T-cell (primary cell): Measurements from ENCODE around the gene BRD4. TPM values are rescaled to one million over a fixed set of nuclear protein-coding genes. Genes with fewer than 3 reads are reported as not detected.

ENCODE experiments used
- ATAC-seq, 4 experiments: fragments of 200-7000 bp in 3 of 4; fragments of 150-1000 bp in 1 of 4; cut with Tn5 transposase; replicated peaks in 1 of 4; 1 replicate in 3 of 4; 2 replicates in 1 of 4; pipeline ENCODE4 v1.10.0; 2021; ENCODE audit warnings: moderate library complexity in 3 of 4, mild to moderate bottlenecking in 2 of 4, moderate number of reproducible peaks in 1 of 4
- CTCF ChIA-PET, 2 donors: fragments of 300-600 bp; sonication (Branson Sonifier 250); formaldehyde crosslinking; loops; one replicate each; lab custom pipeline; 2022; ENCODE audit warnings: antibody characterized with exemption in 2 of 2; lab: Charles Lee
- POLR2A ChIA-PET, 2 donors: fragments of 300-600 bp; sonication (Branson Sonifier 250); formaldehyde crosslinking; loops; one replicate each; lab custom pipeline; 2022; ENCODE audit warnings: antibody characterized with exemption in 2 of 2; lab: Charles Lee
- DNase-seq, 35 experiments: peaks; one replicate each; pipeline versions ENCODE4 v3.0.0 to v3.0.0-alpha.2; 2013 to 2023
- H3K27ac ChIP-seq: one replicate; pipeline ENCODE4 v1.5.1; 2013; ENCODE audit warnings: low read length
- H3K27me3 ChIP-seq, 2 experiments: replicated peaks in 1 of 2; 1 replicate in 1 of 2; 2 replicates in 1 of 2; pipeline versions ENCODE4 v1.6.1 to v1.7.0; 2013; ENCODE audit warnings: low read length in 1 of 2, mixed read lengths in 1 of 2; ENCODE audit not compliant: control insufficient read depth in 2 of 2, insufficient read depth in 2 of 2; ENCODE audit errors: extremely low read depth in 1 of 2
- H3K36me3 ChIP-seq, 2 donors: 1 replicate in 1 of 2; 2 replicates in 1 of 2; pipeline versions ENCODE4 v1.6.1 to v1.7.0; 2013; ENCODE audit warnings: low read length in 1 of 2; ENCODE audit not compliant: control insufficient read depth in 2 of 2, insufficient read depth in 1 of 2; ENCODE audit errors: extremely low read depth in 1 of 2
- H3K4me1 ChIP-seq, 2 experiments: 1 replicate in 1 of 2; 2 replicates in 1 of 2; pipeline versions ENCODE4 v1.6.1 to v1.7.0; 2013; ENCODE audit warnings: low read length in 2 of 2, mixed read lengths in 1 of 2; ENCODE audit not compliant: insufficient read depth in 2 of 2, control insufficient read depth in 1 of 2; ENCODE audit errors: extremely low read depth in 1 of 2
- H3K4me3 ChIP-seq, 2 donors: 1 replicate in 1 of 2; 2 replicates in 1 of 2; pipeline versions ENCODE4 v1.5.1 to v1.7.0; 2013; ENCODE audit warnings: mild to moderate bottlenecking in 2 of 2, low read length in 1 of 2, moderate library complexity in 1 of 2; ENCODE audit not compliant: control insufficient read depth in 1 of 2; ENCODE audit errors: extremely low read depth in 1 of 2
- H3K9me3 ChIP-seq: 2 replicates; pipeline ENCODE4 v1.7.0; 2013
- H3K27ac Mint-ChIP-seq, 2 donors: one replicate each; pipeline ENCODE4 v1.8.0; 2020 to 2021; ENCODE audit warnings: mild to moderate bottlenecking in 2 of 2, mixed read lengths in 2 of 2
- H3K27me3 Mint-ChIP-seq, 2 donors: one replicate each; pipeline ENCODE4 v1.8.0; 2021 to 2022; ENCODE audit warnings: mixed read lengths in 2 of 2
- H3K36me3 Mint-ChIP-seq: one replicate; pipeline ENCODE4 v1.8.0; 2021; ENCODE audit warnings: mixed read lengths
- H3K4me1 Mint-ChIP-seq, 3 donors: one replicate each; pipeline ENCODE4 v1.8.0; 2020 to 2022; ENCODE audit warnings: mixed read lengths in 3 of 3, mild to moderate bottlenecking in 1 of 3
- H3K4me3 Mint-ChIP-seq, 3 donors: one replicate each; pipeline ENCODE4 v1.8.0; 2020 to 2022; ENCODE audit warnings: mild to moderate bottlenecking in 3 of 3, mixed read lengths in 3 of 3, moderate library complexity in 3 of 3
- H3K9me3 Mint-ChIP-seq, 3 donors: one replicate each; pipeline ENCODE4 v1.8.0; 2020 to 2022; ENCODE audit warnings: mixed read lengths in 3 of 3
- WGBS: methylation state at CpG from one replicate; pipeline ENCODE4 v1.1.5; 2013; ENCODE audit warnings: missing lambda C conversion rate; ENCODE audit not compliant: insufficient coverage; 5-methylcytosine and 5-hydroxymethylcytosine counted together
- total RNA-seq, 35 experiments: library from RNA in 6 of 35; stranded (reverse) in 6 of 35; fragments of 120-200 nt in 1 of 35; gene quantifications; one replicate each; pipeline versions ENCODE4 v1.2.1 to v1.2.4 and lab custom pipeline; 2013 to 2026

Gene BRD4
- total RNA-seq, 5 donors from 2014 or later (not counting 1 experiment from before 2014, with no cell fraction given) = 115 to 154 (median 139) TPM

- H3K27me3 Mint-ChIP-seq = peaks cover 16 to 28% of the 10 kb centered on the region in 2 donors
- H3K27ac Mint-ChIP-seq = no peak overlapping the region
Observed at GRCh38 chr19:15234431-15235130, 97.8 kb downstream of the BRD4 start.

GRCh38 chr19:15231271-15231670, 101.1 kb downstream of the BRD4 start:
- H3K27ac Mint-ChIP-seq = no peak overlapping the region
- peaks cover 16 to 28% of the 10 kb centered on the region in 2 donors for H3K27me3 Mint-ChIP-seq
- DNase-seq (no peak), ATAC-seq (no peak)
- peaks cover 7% of the 10 kb centered on the region for H3K36me3 Mint-ChIP-seq
- Histone ChIP-seq H3K36me3 (peaks cover 1 to 6% of the 10 kb centered on the region in 2 donors), H3K4me3 (no peak overlapping the region), H3K27me3 (peaks cover 0 to 43% of the 10 kb centered on the region in 2 experiments), H3K4me1 (peaks cover 0 to 21% of the 10 kb centered on the region in 2 experiments), H3K27ac (no peak overlapping the region), H3K9me3 (no peaks in the 10 kb centered on the region)
- peak overlapping the region in 1 of 3 donors; percentile 8 for H3K4me3 Mint-ChIP-seq
- H3K9me3 Mint-ChIP-seq = no peaks in the 10 kb centered on the region
- ChIA-PET POLR2A (no interaction called here), CTCF (no interaction called here)
- peaks cover 9 to 17% (median 17%) of the 10 kb centered on the region in 3 donors for H3K4me1 Mint-ChIP-seq
- WGBS = 89% methylated on average over 7 of the region's 10 CpGs

More at GRCh38 chr19:15234431-15235130, 97.8 kb downstream of the BRD4 start:
- Histone ChIP-seq H3K36me3 (peaks cover 11 to 36% of the 10 kb centered on the region in 2 donors), H3K4me1 (peaks cover 0 to 21% of the 10 kb centered on the region in 2 experiments), H3K27ac (no peak overlapping the region), H3K27me3 (peaks cover 0 to 32% of the 10 kb centered on the region in 2 experiments), H3K9me3 (no peaks in the 10 kb centered on the region), H3K4me3 (no peak overlapping the region)
- ATAC-seq = no peak
- DNase-seq = no peak
- WGBS = 74% methylated on average over 4 of the region's 10 CpGs
- CTCF ChIA-PET = no interaction called here
- no peaks in the 10 kb centered on the region for H3K9me3 Mint-ChIP-seq
- POLR2A ChIA-PET = no interaction called here
- H3K4me1 Mint-ChIP-seq = peaks cover 9 to 17% (median 17%) of the 10 kb centered on the region in 3 donors
- H3K36me3 Mint-ChIP-seq = peaks cover 25% of the 10 kb centered on the region
- H3K4me3 Mint-ChIP-seq = no peak overlapping the region

GRCh38 chr19:15227261-15227660, 105.1 kb downstream of the BRD4 start:
- Histone ChIP-seq H3K36me3 (no peaks in the 10 kb centered on the region), H3K4me1 (peaks cover 0 to 27% of the 10 kb centered on the region in 2 experiments), H3K4me3 (no peak overlapping the region), H3K27ac (no peak overlapping the region), H3K9me3 (no peaks in the 10 kb centered on the region), H3K27me3 (peaks cover 0 to 64% of the 10 kb centered on the region in 2 experiments)
- DNase-seq (no peak), ATAC-seq (no peak)
- ChIA-PET CTCF (no interaction called here), POLR2A (interaction anchor here in 1 of 2 donors (0.6 kb wide), 1 partner anchor 134 kb away, joined by 6 read pairs; no protein-coding TSS in a partner anchor)
- no peaks in the 10 kb centered on the region for H3K36me3 Mint-ChIP-seq
- 80% methylated on average over 1 of the region's 7 CpGs for WGBS
- H3K4me3 Mint-ChIP-seq = no peak overlapping the region
- peaks cover 20 to 23% (median 21%) of the 10 kb centered on the region in 3 donors for H3K4me1 Mint-ChIP-seq
- H3K9me3 Mint-ChIP-seq = no peaks in the 10 kb centered on the region
- H3K27ac Mint-ChIP-seq = no peak overlapping the region
- peaks cover 14 to 36% of the 10 kb centered on the region in 2 donors for H3K27me3 Mint-ChIP-seq

GRCh38 chr19:15225760-15226159, 106.6 kb downstream of the BRD4 start:
- no peak overlapping the region for H3K27ac Mint-ChIP-seq
- H3K27me3 Mint-ChIP-seq = peaks cover 9 to 28% of the 10 kb centered on the region in 2 donors
- ChIA-PET CTCF (interaction anchor here in 1 of 2 donors (0.6 kb wide), 1 partner anchor 154 kb away, joined by 3 read pairs; the partner anchor contains the start of gene AKAP8), POLR2A (interaction anchor here in 1 of 2 donors (0.6 kb wide), 1 partner anchor 117 kb away, joined by 3 read pairs; no protein-coding TSS in a partner anchor)
- Histone ChIP-seq H3K4me1 (peaks cover 0 to 19% of the 10 kb centered on the region in 2 experiments), H3K9me3 (no peaks in the 10 kb centered on the region), H3K36me3 (no peaks in the 10 kb centered on the region), H3K27me3 (peaks cover 0 to 59% of the 10 kb centered on the region in 2 experiments), H3K4me3 (no peak overlapping the region), H3K27ac (no peak overlapping the region)
- no peaks in the 10 kb centered on the region for H3K9me3 Mint-ChIP-seq
- ATAC-seq (no peak), DNase-seq (no peak)
- 87% methylated on average over 3 of the region's 7 CpGs for WGBS
- H3K4me1 Mint-ChIP-seq = peaks cover 17 to 20% (median 18%) of the 10 kb centered on the region in 3 donors
- H3K36me3 Mint-ChIP-seq = no peaks in the 10 kb centered on the region
- no peak overlapping the region for H3K4me3 Mint-ChIP-seq

GRCh38 chr19:15223649-15224361, 108.5 kb downstream of the BRD4 start:
- no peak overlapping the region for H3K27ac Mint-ChIP-seq
- Histone ChIP-seq H3K36me3 (no peaks in the 10 kb centered on the region), H3K4me1 (peaks cover 0 to 19% of the 10 kb centered on the region in 2 experiments), H3K27ac (no peak overlapping the region), H3K27me3 (peaks cover 0 to 54% of the 10 kb centered on the region in 2 experiments), H3K9me3 (no peaks in the 10 kb centered on the region), H3K4me3 (peak overlapping the region; percentile 46 to 67)
- no peaks in the 10 kb centered on the region for H3K9me3 Mint-ChIP-seq
- ChIA-PET POLR2A (no interaction called here), CTCF (no interaction called here)
- WGBS = 18% methylated on average over 50 of the region's 51 CpGs
- no peaks in the 10 kb centered on the region for H3K36me3 Mint-ChIP-seq
- peak overlapping the region; percentile 74 to 81 (median 77) for H3K4me3 Mint-ChIP-seq
- ATAC-seq (peak in 3 of 4 experiments; percentile 6 to 19 (median 7)), DNase-seq (no peak)
- peaks cover 17 to 20% (median 18%) of the 10 kb centered on the region in 3 donors for H3K4me1 Mint-ChIP-seq
- peaks cover 9 to 27% of the 10 kb centered on the region in 2 donors for H3K27me3 Mint-ChIP-seq
